GM23338 (cell line): Measurements from ENCODE around the gene RAB40C. TPM values are rescaled to one million over a fixed set of nuclear protein-coding genes. Genes with fewer than 3 reads are reported as not detected.

Source experiments
- ATAC-seq: fragments of 200-7000 bp; cut with Tn5 transposase; 3 replicates; pipeline ENCODE4 v1.9.1; 2020
- DNase-seq: peaks from one replicate; pipeline ENCODE4 v3.0.0-alpha.2; 2015; ENCODE audit warnings: low spot score
- H2AFZ ChIP-seq: fragments of 200-600 bp; sonication (generic); 2 replicates; pipeline ENCODE4 v1.8.0; 2016; ENCODE audit warnings: antibody characterized with exemption, mild to moderate bottlenecking, moderate library complexity
- H3F3A ChIP-seq: fragments of 200-600 bp; sonication (generic); replicated peaks from 2 replicates; pipeline ENCODE4 v1.8.0; 2017; ENCODE audit warnings: antibody characterized with exemption, mixed run types, low read depth
- H3K27ac ChIP-seq: fragments of 200-600 bp; sonication (generic); 2 replicates; pipeline ENCODE4 v1.6.1; 2016; ENCODE audit warnings: low read depth
- H3K27me3 ChIP-seq: fragments of 200-600 bp; sonication (generic); 2 replicates; pipeline ENCODE4 v1.8.0; 2016; ENCODE audit warnings: mild to moderate bottlenecking, mixed run types, moderate library complexity; ENCODE audit not compliant: insufficient read depth
- H3K36me3 ChIP-seq: fragments of 200-600 bp; sonication (generic); 2 replicates; pipeline ENCODE4 v1.8.0; 2016; ENCODE audit warnings: mild to moderate bottlenecking; ENCODE audit not compliant: insufficient read depth
- H3K4me1 ChIP-seq: fragments of 200-600 bp; sonication (generic); 2 replicates; pipeline ENCODE4 v1.8.0; 2016; ENCODE audit warnings: mild to moderate bottlenecking, moderate library complexity; ENCODE audit not compliant: insufficient read depth
- H3K4me2 ChIP-seq: fragments of 200-600 bp; sonication (generic); 2 replicates; pipeline ENCODE4 v1.7.1; 2017; ENCODE audit warnings: mixed run types
- H3K4me3 ChIP-seq: fragments of 200-600 bp; sonication (generic); 2 replicates; pipeline ENCODE4 v1.6.1; 2016; ENCODE audit warnings: mixed run types
- H3K79me2 ChIP-seq: fragments of 200-600 bp; sonication (generic); replicated peaks from 2 replicates; pipeline ENCODE4 v1.8.0; 2017; ENCODE audit warnings: mild to moderate bottlenecking; ENCODE audit not compliant: insufficient read depth
- H3K9me2 ChIP-seq: fragments of 200-600 bp; sonication (generic); 2 replicates; pipeline ENCODE4 v1.8.0; 2017; ENCODE audit not compliant: insufficient read depth
- H4K20me1 ChIP-seq: fragments of 200-600 bp; sonication (generic); replicated peaks from 2 replicates; pipeline ENCODE4 v1.8.0; 2017; ENCODE audit warnings: mild to moderate bottlenecking; ENCODE audit not compliant: insufficient read depth
- H3K27ac Mint-ChIP-seq: 2 replicates; pipeline ENCODE4 v1.8.0; 2020; ENCODE audit warnings: inconsistent platforms, mild to moderate bottlenecking, moderate library complexity, mixed read lengths
- H3K27me3 Mint-ChIP-seq: 3 replicates; pipeline ENCODE4 v1.8.0; 2022; ENCODE audit warnings: low read depth, mild to moderate bottlenecking, moderate library complexity, mixed read lengths, inconsistent platforms; ENCODE audit not compliant: insufficient read depth, poor library complexity
- H3K36me3 Mint-ChIP-seq: 3 replicates; pipeline ENCODE4 v1.8.0; 2021; ENCODE audit warnings: low read depth, mild to moderate bottlenecking, inconsistent platforms, moderate library complexity, mixed read lengths
- H3K4me1 Mint-ChIP-seq: 3 replicates; pipeline ENCODE4 v1.8.0; 2020; ENCODE audit warnings: mild to moderate bottlenecking, inconsistent platforms, mixed read lengths
- H3K4me3 Mint-ChIP-seq: 3 replicates; pipeline ENCODE4 v1.8.0; 2021; ENCODE audit warnings: moderate library complexity, mild to moderate bottlenecking, inconsistent platforms, mixed read lengths
- H3K9me3 Mint-ChIP-seq: 3 replicates; pipeline ENCODE4 v1.8.0; 2020; ENCODE audit warnings: moderate library complexity, mild to moderate bottlenecking, inconsistent platforms, mixed read lengths
- CREB1 ChIP-seq: fragments of 250-450 bp; sonication (Bioruptor Pico); IDR thresholded peaks from 2 replicates; pipeline ENCODE4 v1.5.0; 2020; ENCODE audit warnings: low read depth, mild to moderate bottlenecking, moderate library complexity
- CTCF ChIP-seq, 2 experiments: fragments of 200-600 bp in 1 of 2; sonication (generic) in 1 of 2; conservative IDR thresholded peaks; 2 replicates each; pipeline versions ENCODE4 v1.5.1 to v1.6.1; 2016 to 2017; ENCODE audit warnings: antibody characterized with exemption in 2 of 2, low read depth in 2 of 2, mild to moderate bottlenecking in 2 of 2, moderate library complexity in 1 of 2
- EZH2 ChIP-seq: fragments of 200-600 bp; sonication (generic); IDR thresholded peaks from one replicate; pipeline ENCODE4 v1.8.0; 2017; ENCODE audit warnings: antibody characterized with exemption, mild to moderate bottlenecking, low read depth; ENCODE audit not compliant: unreplicated experiment
- EZH2phosphoT487 ChIP-seq: fragments of 200-600 bp; sonication (generic); IDR thresholded peaks from one replicate; pipeline ENCODE4 v1.8.1; 2018; ENCODE audit warnings: antibody characterized with exemption; ENCODE audit not compliant: unreplicated experiment
- JUNB ChIP-seq: IDR thresholded peaks from one replicate; pipeline ENCODE4 v1.6.1; 2016; ENCODE audit warnings: antibody characterized with exemption; ENCODE audit not compliant: unreplicated experiment
- NANOG ChIP-seq: IDR thresholded peaks from 2 replicates; pipeline ENCODE4 v1.6.1; 2016; ENCODE audit warnings: antibody characterized with exemption, borderline replicate concordance
- POLR2AphosphoS5 ChIP-seq: IDR thresholded peaks from 2 replicates; pipeline ENCODE4 v1.6.1; 2016; ENCODE audit warnings: antibody characterized with exemption, low read depth
- REST ChIP-seq: IDR thresholded peaks from one replicate; pipeline ENCODE4 v1.6.1; 2018; ENCODE audit warnings: antibody characterized with exemption; ENCODE audit not compliant: unreplicated experiment
- STAT1 ChIP-seq: IDR thresholded peaks from one replicate; pipeline ENCODE4 v1.6.1; 2016; ENCODE audit warnings: antibody characterized with exemption; ENCODE audit not compliant: unreplicated experiment
- ZNF331 ChIP-seq: fragments of 250-450 bp; sonication (Bioruptor Pico); IDR thresholded peaks from 2 replicates; pipeline ENCODE4 v1.5.0; 2020; ENCODE audit warnings: low read depth, mild to moderate bottlenecking, moderate library complexity
- polyA plus RNA-seq: library from polyadenylated mRNA; unstranded; fragments of >200 nt; fragmentation: Nextera tagmentation; extraction: Ambion mirVana; gene quantifications from 2 replicates; pipeline ENCODE4 v1.2.1, GENCODE V29; 2016
- total RNA-seq: library from RNA; depleted of rRNA; stranded (reverse); fragments of >200 nt; shearing (Covaris generic); gene quantifications from 2 replicates; pipeline ENCODE4 v1.2.3, GENCODE V29; 2014
- TF ChIP-seq, protein P1 (sequence below): IDR thresholded peaks from 2 replicates; pipeline ENCODE4 v1.6.1; 2016; ENCODE audit warnings: antibody characterized with exemption

The RAB40C gene
- total and polyA plus RNA-seq, 2 experiments from 2014 or later: 11.2 to 24.6 TPM

- no peaks in the 10 kb centered on the region for H3K4me1 ChIP-seq
- Mint-ChIP-seq H3K4me3 (peak overlapping the region; percentile 78), H3K4me1 (peaks cover 11% of the 10 kb centered on the region), H3K27me3 (peaks cover 25% of the 10 kb centered on the region), H3K27ac (no peak overlapping the region), H3K9me3 (no peaks in the 10 kb centered on the region; the same call in 2 of the 3 replicates), H3K36me3 (peaks cover 3% of the 10 kb centered on the region; the same call in 1 of the 3 replicates)
- H3K79me2 ChIP-seq: peaks cover 38% of the 10 kb centered on the region
- no peak overlapping the region for H3K27ac ChIP-seq
- TF ChIP-seq CTCF (conservative IDR thresholded peaks at IDR 0.05; ENCODE audit: low read depth in 2 of 2) (no peak), JUNB (no peak), ZNF331 (no peak), NANOG (no peak), EZH2phosphoT487 (no peak), STAT1 (no peak), CREB1 (CRISPR knock-in tag) (no peak), POLR2AphosphoS5 (no peak), REST (no peak), EZH2 (no peak)
- TF ChIP-seq, protein P1, sequence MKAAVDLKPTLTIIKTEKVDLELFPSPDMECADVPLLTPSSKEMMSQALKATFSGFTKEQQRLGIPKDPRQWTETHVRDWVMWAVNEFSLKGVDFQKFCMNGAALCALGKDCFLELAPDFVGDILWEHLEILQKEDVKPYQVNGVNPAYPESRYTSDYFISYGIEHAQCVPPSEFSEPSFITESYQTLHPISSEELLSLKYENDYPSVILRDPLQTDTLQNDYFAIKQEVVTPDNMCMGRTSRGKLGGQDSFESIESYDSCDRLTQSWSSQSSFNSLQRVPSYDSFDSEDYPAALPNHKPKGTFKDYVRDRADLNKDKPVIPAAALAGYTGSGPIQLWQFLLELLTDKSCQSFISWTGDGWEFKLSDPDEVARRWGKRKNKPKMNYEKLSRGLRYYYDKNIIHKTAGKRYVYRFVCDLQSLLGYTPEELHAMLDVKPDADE: no peak
- H3K9me2 ChIP-seq: no peaks in the 10 kb centered on the region
- H4K20me1 ChIP-seq: peaks cover 31% of the 10 kb centered on the region
- H3F3A ChIP-seq: peaks cover 8% of the 10 kb centered on the region; the same call in 1 of the 2 replicates
- H3K27me3 ChIP-seq: peaks cover 19% of the 10 kb centered on the region
- peak overlapping the region; percentile 84 for H3K4me3 ChIP-seq
- H3K4me2 ChIP-seq: peak overlapping the region; percentile 88; the same call in 1 of the 2 replicates
- DNase-seq (no peak), ATAC-seq (no peak)
- H3K36me3 ChIP-seq: no peaks in the 10 kb centered on the region
- H2AFZ ChIP-seq: no peak overlapping the region
These were observed 1.4 kb downstream of the RAB40C start for GRCh38 chr16:591231-591630.
